Measurements from ENCODE around the gene FHL1.

The FHL1 gene

GRCh38 chrX:136122207-136122606 is 25.1 kb upstream of the FHL1 start:
- Histone ChIP-seq H3K36me3 (ENCODE audit: control insufficient read depth, insufficient read depth, low read length) (no peaks in the 10 kb centered on the region), H3K4me2 (ENCODE audit: low read length) (no peak overlapping the region), H3K9ac (no peak overlapping the region), H2AFZ (no peak overlapping the region), H3K4me1 (peaks cover 2% of the 10 kb centered on the region), H3K27ac (no peak overlapping the region), H3K27me3 (ENCODE audit: control insufficient read depth, insufficient read depth, low read length) (no peaks in the 10 kb centered on the region), H3K9me3 (ENCODE audit: control insufficient read depth, low read length) (no peaks in the 10 kb centered on the region), H3K4me3 (ENCODE audit: low read depth, low read length) (no peak overlapping the region), H3K79me2 (no peaks in the 10 kb centered on the region)
- TF ChIP-seq, protein P1, sequence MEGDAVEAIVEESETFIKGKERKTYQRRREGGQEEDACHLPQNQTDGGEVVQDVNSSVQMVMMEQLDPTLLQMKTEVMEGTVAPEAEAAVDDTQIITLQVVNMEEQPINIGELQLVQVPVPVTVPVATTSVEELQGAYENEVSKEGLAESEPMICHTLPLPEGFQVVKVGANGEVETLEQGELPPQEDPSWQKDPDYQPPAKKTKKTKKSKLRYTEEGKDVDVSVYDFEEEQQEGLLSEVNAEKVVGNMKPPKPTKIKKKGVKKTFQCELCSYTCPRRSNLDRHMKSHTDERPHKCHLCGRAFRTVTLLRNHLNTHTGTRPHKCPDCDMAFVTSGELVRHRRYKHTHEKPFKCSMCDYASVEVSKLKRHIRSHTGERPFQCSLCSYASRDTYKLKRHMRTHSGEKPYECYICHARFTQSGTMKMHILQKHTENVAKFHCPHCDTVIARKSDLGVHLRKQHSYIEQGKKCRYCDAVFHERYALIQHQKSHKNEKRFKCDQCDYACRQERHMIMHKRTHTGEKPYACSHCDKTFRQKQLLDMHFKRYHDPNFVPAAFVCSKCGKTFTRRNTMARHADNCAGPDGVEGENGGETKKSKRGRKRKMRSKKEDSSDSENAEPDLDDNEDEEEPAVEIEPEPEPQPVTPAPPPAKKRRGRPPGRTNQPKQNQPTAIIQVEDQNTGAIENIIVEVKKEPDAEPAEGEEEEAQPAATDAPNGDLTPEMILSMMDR (IDR thresholded peaks at IDR 0.05): no peak

- H3K27ac ChIP-seq: no peak overlapping the region
- H3K4me1 ChIP-seq: no peaks in the 10 kb centered on the region
- no peaks in the 10 kb centered on the region for H3K27me3 ChIP-seq (ENCODE audit: control insufficient read depth, insufficient read depth, low read length)
- no peaks in the 10 kb centered on the region for H3K79me2 ChIP-seq
- no peak overlapping the region for H3K4me2 ChIP-seq (ENCODE audit: low read length)
- H3K4me3 ChIP-seq (ENCODE audit: low read depth, low read length): no peak overlapping the region
- no peak overlapping the region for H3K9ac ChIP-seq
- no peaks in the 10 kb centered on the region for H3K9me3 ChIP-seq (ENCODE audit: control insufficient read depth, low read length)
- no peak overlapping the region for H2AFZ ChIP-seq
- TF ChIP-seq, protein P1 (IDR thresholded peaks at IDR 0.05): no peak
- H3K36me3 ChIP-seq (ENCODE audit: control insufficient read depth, insufficient read depth, low read length): no peaks in the 10 kb centered on the region
Measured at GRCh38 chrX:136125106-136125505, 22.2 kb upstream of the FHL1 start.

DNA sequence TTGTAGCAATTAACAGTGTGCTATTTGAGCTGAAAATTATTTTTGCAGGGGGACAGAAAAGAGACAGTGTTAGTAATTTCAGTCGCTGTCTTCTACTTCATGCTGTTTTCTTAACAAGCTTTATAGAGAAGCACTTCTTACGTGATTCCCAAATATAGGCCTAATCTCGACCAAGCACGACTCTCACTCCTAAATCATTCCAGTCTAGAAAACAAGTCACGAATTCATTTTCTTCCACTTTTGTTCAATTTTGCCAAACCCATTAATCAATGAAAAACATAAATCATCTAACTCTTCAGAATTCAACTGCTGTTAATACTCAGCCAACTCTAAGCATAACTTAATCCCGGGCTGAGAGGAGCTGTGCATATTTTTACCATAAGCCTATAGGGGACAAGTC is 21.0 kb upstream of the FHL1 start:
- no peaks in the 10 kb centered on the region for H3K9me3 ChIP-seq (ENCODE audit: control insufficient read depth, low read length)
- H3K79me2 ChIP-seq: no peaks in the 10 kb centered on the region
- H3K4me1 ChIP-seq: no peaks in the 10 kb centered on the region
- no peaks in the 10 kb centered on the region for H3K27me3 ChIP-seq (ENCODE audit: control insufficient read depth, insufficient read depth, low read length)
- no peak overlapping the region for H3K9ac ChIP-seq
- TF ChIP-seq, protein P1 (IDR thresholded peaks at IDR 0.05): no peak
- no peak overlapping the region for H3K4me2 ChIP-seq (ENCODE audit: low read length)
- no peaks in the 10 kb centered on the region for H3K36me3 ChIP-seq (ENCODE audit: control insufficient read depth, insufficient read depth, low read length)
- H2AFZ ChIP-seq: no peak overlapping the region
- H3K27ac ChIP-seq: no peak overlapping the region
- no peak overlapping the region for H3K4me3 ChIP-seq (ENCODE audit: low read depth, low read length)

DNA sequence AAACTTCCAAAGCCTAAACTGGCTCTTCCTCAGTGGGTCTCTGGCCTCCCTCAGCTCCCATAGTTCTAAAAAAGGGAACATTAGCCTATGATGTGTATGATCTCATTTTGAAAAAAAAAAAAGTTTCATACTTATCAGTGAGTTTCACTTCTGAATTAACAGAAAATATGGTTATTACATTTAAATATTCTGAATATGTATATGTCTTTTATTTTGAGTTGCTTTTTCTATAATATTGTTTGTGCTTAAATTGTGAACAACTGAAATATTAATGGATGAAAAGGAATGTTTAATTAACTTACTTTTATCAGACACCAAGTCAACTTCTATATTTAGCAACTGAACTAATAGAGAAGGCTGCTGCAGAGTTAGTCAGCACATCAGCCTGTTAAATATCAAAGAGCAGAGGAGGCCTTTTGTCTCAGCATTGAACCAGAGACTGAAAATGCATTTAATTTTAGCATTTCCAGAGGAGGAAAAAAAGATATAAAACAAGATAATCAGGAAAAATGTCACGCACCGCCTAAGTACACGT is 20.4 kb upstream of the FHL1 start:
- Histone ChIP-seq H3K9me3 (ENCODE audit: control insufficient read depth, low read length) (no peaks in the 10 kb centered on the region), H3K4me1 (no peaks in the 10 kb centered on the region), H3K9ac (no peak overlapping the region), H3K4me2 (ENCODE audit: low read length) (no peak overlapping the region), H3K4me3 (ENCODE audit: low read depth, low read length) (no peak overlapping the region), H3K27ac (peak overlapping the region; percentile 3), H3K79me2 (no peaks in the 10 kb centered on the region), H2AFZ (peak overlapping the region; percentile 50), H3K27me3 (ENCODE audit: control insufficient read depth, insufficient read depth, low read length) (no peaks in the 10 kb centered on the region), H3K36me3 (ENCODE audit: control insufficient read depth, insufficient read depth, low read length) (no peaks in the 10 kb centered on the region)
- TF ChIP-seq, protein P1 (IDR thresholded peaks at IDR 0.05): no peak

DNA sequence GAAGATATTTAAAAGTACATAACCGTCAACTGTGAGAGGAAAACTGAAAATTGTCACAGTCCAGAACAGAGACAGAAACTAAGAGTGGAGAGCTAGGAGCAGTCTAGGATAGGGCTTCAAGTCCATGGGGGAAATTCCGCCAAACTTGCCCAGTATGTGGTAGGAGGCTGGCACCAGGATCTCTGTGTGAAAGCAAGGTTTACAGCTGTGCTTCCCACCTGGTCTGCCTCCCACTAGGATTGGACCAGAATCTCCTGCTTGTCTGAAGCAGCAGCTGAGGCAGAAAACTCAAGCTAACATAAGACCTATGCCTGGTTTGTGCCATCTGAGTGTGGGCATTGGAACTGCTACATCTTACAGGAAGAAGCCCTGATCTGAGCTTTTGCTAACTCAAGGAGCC is 18.6 kb upstream of the FHL1 start:
- no peaks in the 10 kb centered on the region for H3K36me3 ChIP-seq (ENCODE audit: control insufficient read depth, insufficient read depth, low read length)
- H3K9me3 ChIP-seq (ENCODE audit: control insufficient read depth, low read length): no peaks in the 10 kb centered on the region
- no peak overlapping the region for H3K4me3 ChIP-seq (ENCODE audit: low read depth, low read length)
- TF ChIP-seq, protein P1 (IDR thresholded peaks at IDR 0.05): no peak
- no peak overlapping the region for H3K4me2 ChIP-seq (ENCODE audit: low read length)
- no peak overlapping the region for H3K9ac ChIP-seq
- no peaks in the 10 kb centered on the region for H3K27me3 ChIP-seq (ENCODE audit: control insufficient read depth, insufficient read depth, low read length)
- H3K79me2 ChIP-seq: no peaks in the 10 kb centered on the region
- no peaks in the 10 kb centered on the region for H3K4me1 ChIP-seq
- H3K27ac ChIP-seq: no peak overlapping the region
- H2AFZ ChIP-seq: peak overlapping the region; percentile 53

All from parathyroid adenoma (tissue), 2 donors.